Measurements from ENCODE around the gene BPIFB4. TPM values are rescaled to one million over a fixed set of nuclear protein-coding genes. Genes with fewer than 3 reads are reported as not detected.

The BPIFB4 gene
- total and polyA plus RNA-seq, 2 donors (not counting 1 experiment from before 2014, with no cell fraction given): not detected

- Mint-ChIP-seq H3K9me3 (ENCODE audit: insufficient read depth) (no peaks in the 10 kb centered on the region), H3K27ac (no peak overlapping the region), H3K4me3 (no peak overlapping the region), H3K27me3 (no peaks in the 10 kb centered on the region), H3K4me1 (no peaks in the 10 kb centered on the region)
- ATAC-seq (ENCODE audit: low read depth) (no peak), DNase-seq (no peak)
- H3K27me3 ChIP-seq (replicated peaks in 1 of 4; ENCODE audit: control extremely low read depth in 1 of 4, control insufficient read depth in 3 of 4, insufficient read depth in 4 of 4, low read length in 3 of 4): no peaks in the 10 kb centered on the region
- 95% methylated on average over 4 of the region's 6 CpGs for WGBS (ENCODE audit: insufficient coverage)
- ChIA-PET CTCF (no interaction called here), POLR2A (no interaction called here)
- H3K4me3 ChIP-seq (ENCODE audit: control extremely low read depth in 1 of 5, extremely low read depth in 1 of 5, insufficient read depth in 1 of 5, low read depth in 2 of 5, low read length in 4 of 5): no peak overlapping the region
- H3K4me2 ChIP-seq (replicated peaks; ENCODE audit: low read depth, low read length, poor library complexity, severe bottlenecking): no peak overlapping the region
- TF ChIP-seq CTCF (IDR thresholded peaks at IDR 0.05) (no peak), EZH2 (IDR thresholded peaks at IDR 0.05; ENCODE audit: borderline replicate concordance, insufficient read depth, low read depth, low read length, poor library complexity, severe bottlenecking) (no peak)
- H3K27ac ChIP-seq (ENCODE audit: low read length in 2 of 2): no peak overlapping the region
- no peak overlapping the region for H3K9ac ChIP-seq (ENCODE audit: low read length)
- H4K20me1 ChIP-seq (ENCODE audit: control insufficient read depth, insufficient read depth, low read length, poor library complexity, severe bottlenecking): no peaks in the 10 kb centered on the region
- no peaks in the 10 kb centered on the region for H3K4me1 ChIP-seq (ENCODE audit: control insufficient read depth in 2 of 2, insufficient read depth in 2 of 2, low read length in 2 of 2)
- no peaks in the 10 kb centered on the region for H3K9me3 ChIP-seq (ENCODE audit: control extremely low read depth in 1 of 3, control insufficient read depth in 2 of 3, insufficient read depth in 1 of 3, low read length in 2 of 3)
- no peaks in the 10 kb centered on the region for H3K36me3 ChIP-seq (replicated peaks in 1 of 2; ENCODE audit: control extremely low read depth in 1 of 2, control insufficient read depth in 1 of 2, extremely low read depth in 1 of 2, insufficient read depth in 2 of 2, low read length in 1 of 2)
- intact Hi-C loops (cut with micrococcal nuclease): no loop called here
- H3K79me2 ChIP-seq (ENCODE audit: control insufficient read depth, insufficient read depth, low read length): no peaks in the 10 kb centered on the region
- no peak overlapping the region for H2AFZ ChIP-seq (ENCODE audit: insufficient read depth, low read depth, low read length, poor library complexity, severe bottlenecking)
Observed at GRCh38 chr20:33063271-33063670, 16.2 kb upstream of the BPIFB4 start.

GRCh38 chr20:33064572-33065287 is 14.7 kb upstream of the BPIFB4 start:
- Histone ChIP-seq H3K4me1 (ENCODE audit: control insufficient read depth in 2 of 2, insufficient read depth in 2 of 2, low read length in 2 of 2) (no peaks in the 10 kb centered on the region), H3K9me3 (ENCODE audit: control extremely low read depth in 1 of 3, control insufficient read depth in 2 of 3, insufficient read depth in 1 of 3, low read length in 2 of 3) (no peaks in the 10 kb centered on the region), H4K20me1 (ENCODE audit: control insufficient read depth, insufficient read depth, low read length, poor library complexity, severe bottlenecking) (no peaks in the 10 kb centered on the region), H3K9ac (ENCODE audit: low read length) (no peak overlapping the region), H3K27me3 (replicated peaks in 1 of 4; ENCODE audit: control extremely low read depth in 1 of 4, control insufficient read depth in 3 of 4, insufficient read depth in 4 of 4, low read length in 3 of 4) (no peaks in the 10 kb centered on the region), H3K79me2 (ENCODE audit: control insufficient read depth, insufficient read depth, low read length) (no peaks in the 10 kb centered on the region), H3K4me2 (replicated peaks; ENCODE audit: low read depth, low read length, poor library complexity, severe bottlenecking) (no peak overlapping the region), H3K36me3 (replicated peaks in 1 of 2; ENCODE audit: control extremely low read depth in 1 of 2, control insufficient read depth in 1 of 2, extremely low read depth in 1 of 2, insufficient read depth in 2 of 2, low read length in 1 of 2) (no peaks in the 10 kb centered on the region), H3K4me3 (ENCODE audit: control extremely low read depth in 1 of 5, extremely low read depth in 1 of 5, insufficient read depth in 1 of 5, low read depth in 2 of 5, low read length in 4 of 5) (no peak overlapping the region), H2AFZ (ENCODE audit: insufficient read depth, low read depth, low read length, poor library complexity, severe bottlenecking) (no peak overlapping the region), H3K27ac (ENCODE audit: low read length in 2 of 2) (no peak overlapping the region)
- CTCF ChIA-PET: no interaction called here
- POLR2A ChIA-PET: no interaction called here
- Mint-ChIP-seq H3K27ac (no peak overlapping the region), H3K4me3 (no peak overlapping the region), H3K9me3 (ENCODE audit: insufficient read depth) (no peaks in the 10 kb centered on the region), H3K4me1 (no peaks in the 10 kb centered on the region), H3K27me3 (peaks cover 3% of the 10 kb centered on the region)
- WGBS (ENCODE audit: insufficient coverage): 97% methylated on average over 10 of the region's 11 CpGs
- intact Hi-C loops (cut with micrococcal nuclease): no loop called here
- DNase-seq (no peak), ATAC-seq (ENCODE audit: low read depth) (no peak)
- TF ChIP-seq CTCF (IDR thresholded peaks at IDR 0.05) (no peak), EZH2 (IDR thresholded peaks at IDR 0.05; ENCODE audit: borderline replicate concordance, insufficient read depth, low read depth, low read length, poor library complexity, severe bottlenecking) (no peak)
